ENCODE data around the gene PRM1. TPM values are rescaled to one million over a fixed set of nuclear protein-coding genes. Genes with fewer than 3 reads are reported as not detected.
A peak's percentile ranks its signal among the peaks of the same experiment; 100 is the strongest.

PRM1 gene
- total and polyA plus RNA-seq, 2 of the 8 experiments (the other 6 are each of a cell fraction or from before 2014, with no cell fraction given): 0.54 to 0.82 TPM

DNA sequence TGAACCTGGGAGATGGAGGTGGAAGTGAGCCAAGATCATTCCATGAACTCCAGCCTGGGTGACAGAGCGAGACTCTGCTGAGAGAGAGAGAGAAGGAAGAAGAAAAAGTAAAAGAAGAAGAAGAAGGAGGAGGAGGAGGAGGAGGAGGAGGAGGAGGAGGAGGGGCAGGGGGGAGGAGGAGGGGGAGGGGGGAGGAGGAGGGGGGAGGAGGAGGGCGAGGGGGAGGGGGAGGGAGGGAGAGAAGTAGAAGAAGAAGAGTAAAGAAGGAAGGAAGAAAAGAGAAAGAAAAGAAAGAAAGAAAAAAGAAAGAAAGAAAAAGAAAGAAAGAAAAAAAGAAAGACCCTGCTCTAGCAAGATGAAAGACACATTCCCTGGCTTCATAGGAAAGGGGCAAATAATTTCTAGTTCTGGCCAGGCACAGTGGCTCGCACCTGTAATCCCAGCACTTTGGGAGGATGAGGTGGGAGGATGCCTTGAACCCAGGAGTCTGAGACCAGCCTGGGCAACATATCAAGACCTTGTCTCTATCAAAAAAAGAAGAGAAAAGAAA, 48.8 kb downstream of the PRM1 start:
- TF ChIP-seq CTCF (IDR thresholded peaks at IDR 0.05; ENCODE audit: control extremely low read depth in 1 of 3, insufficient read depth in 1 of 3, low read depth in 1 of 3, low read length in 3 of 3) (no peak), RFX5 (IDR thresholded peaks at IDR 0.05; ENCODE audit: borderline replicate concordance, low read depth, low read length) (no peak), MAX (IDR thresholded peaks at IDR 0.05) (no peak), CHD1 (IDR thresholded peaks at IDR 0.05; ENCODE audit: low read depth, low read length) (no peak), BCL11A (IDR thresholded peaks at IDR 0.05; ENCODE audit: low read depth in 2 of 2, low read length in 2 of 2) (no peak), SIN3A (conservative IDR thresholded peaks at IDR 0.05 in 1 of 2, IDR thresholded peaks at IDR 0.05 in 1 of 2; ENCODE audit: low read depth in 1 of 2, low read length in 2 of 2) (no peak), SIRT6 (IDR thresholded peaks at IDR 0.05; ENCODE audit: low read length) (no peak), YY1 (IDR thresholded peaks at IDR 0.05; ENCODE audit: low read depth, low read length) (no peak)

More for the DNA sequence above, 48.8 kb downstream of the PRM1 start:
- no peaks in the 10 kb centered on the region for H3K79me2 ChIP-seq (ENCODE audit: control insufficient read depth in 1 of 2, insufficient read depth in 2 of 2, low read length in 2 of 2)
- no peak overlapping the region for H3K4me2 ChIP-seq (ENCODE audit: insufficient read depth in 1 of 2, low read depth in 2 of 2, low read length in 2 of 2)
- H3K9me3 ChIP-seq (ENCODE audit: insufficient read depth in 2 of 2, low read depth in 1 of 2, low read length in 1 of 2): no peaks in the 10 kb centered on the region
- no peak overlapping the region for H3K4me3 ChIP-seq (ENCODE audit: extremely low read depth in 1 of 4, insufficient read depth in 2 of 4, low read depth in 3 of 4, low read length in 4 of 4)
- H2AK5ac ChIP-seq (ENCODE audit: low read depth, low read length): no peak overlapping the region
- H2BK15ac ChIP-seq (ENCODE audit: low read length): no peak overlapping the region
- peaks cover 0 to 4% (median 1%) of the 10 kb centered on the region in 4 experiments; a peak in 3 of 7 replicates for H3K4me1 ChIP-seq (replicated peaks in 1 of 4; ENCODE audit: control insufficient read depth in 3 of 4, insufficient read depth in 4 of 4, low read length in 3 of 4)
- H2BK20ac ChIP-seq (ENCODE audit: low read length): 0 out of 2 replicates have a peak overlapping the region, but pooled peaks have one; percentile 72
- 61% methylated on average over 3 of the region's 3 CpGs; no CpG with 5 or more reads in 1 of the 2 experiments for WGBS, 2 experiments (ENCODE audit: extremely low coverage in 1 of 2, insufficient coverage in 1 of 2, insufficient read length in 1 of 2, insufficient replicate concordance in 2 of 2, low coverage in 1 of 2, low lambda C conversion rate in 2 of 2, missing lambda C conversion rate in 1 of 2)
- no peak overlapping the region for H3K27ac ChIP-seq (ENCODE audit: low read depth, low read length)
- H2BK120ac ChIP-seq (replicated peaks; ENCODE audit: low read depth, low read length): no peak overlapping the region
- no peaks in the 10 kb centered on the region for H3K36me3 ChIP-seq (ENCODE audit: control insufficient read depth in 2 of 4, insufficient read depth in 4 of 4, low read length in 3 of 4)
- H3K23me2 ChIP-seq (ENCODE audit: low read depth, low read length): no peaks in the 10 kb centered on the region
- H4K5ac ChIP-seq (ENCODE audit: insufficient read length, low read depth, low read length): no peak overlapping the region
- H3K18ac ChIP-seq (ENCODE audit: extremely low read depth, low read length): no peak overlapping the region
- ChIA-PET POLR2A (ENCODE audit: partially characterized antibody) (interaction anchor here (1.1 kb wide), 1 partner anchor 127 kb away, joined by 3 read pairs; no protein-coding TSS in a partner anchor), CTCF (ENCODE audit: partially characterized antibody) (interaction anchor here (1.4 kb wide), 1 partner anchor 19 kb away, joined by 4 read pairs; no protein-coding TSS in a partner anchor)
- H3K4ac ChIP-seq (replicated peaks; ENCODE audit: insufficient read length, low read depth, low read length): no peak overlapping the region
- DNase-seq (ENCODE audit: low read depth in 1 of 2, low spot score in 2 of 2) (no peak), FAIRE-seq (no peak)
- H3K23ac ChIP-seq (ENCODE audit: insufficient read length): no peak overlapping the region
- H3K56ac ChIP-seq (replicated peaks; ENCODE audit: insufficient read length, low read depth, low read length): no peak overlapping the region
- H4K20me1 ChIP-seq (replicated peaks in 1 of 2; ENCODE audit: control insufficient read depth in 1 of 2, insufficient read depth in 2 of 2, low read length in 2 of 2): no peaks in the 10 kb centered on the region
- H2BK12ac ChIP-seq (ENCODE audit: low read depth, low read length): no peak overlapping the region
- H2AFZ ChIP-seq (ENCODE audit: low read length): no peak overlapping the region
- no peak overlapping the region for H2BK5ac ChIP-seq (ENCODE audit: low read depth, low read length)
- H3K79me1 ChIP-seq (ENCODE audit: low read depth, low read length): no peaks in the 10 kb centered on the region
- H4K8ac ChIP-seq (ENCODE audit: extremely low read depth, insufficient read depth, low read length): no peak overlapping the region
- no peak overlapping the region for H3K14ac ChIP-seq (ENCODE audit: insufficient read length)
- H4K91ac ChIP-seq (replicated peaks; ENCODE audit: insufficient read length, low read length): no peak overlapping the region
- H3K27me3 ChIP-seq (replicated peaks in 1 of 4; ENCODE audit: control insufficient read depth in 3 of 4, extremely low read depth in 1 of 4, insufficient read depth in 3 of 4, low read length in 3 of 4): no peaks in the 10 kb centered on the region
- no peak overlapping the region for H3K9ac ChIP-seq (replicated peaks in 1 of 4; ENCODE audit: extremely low read depth in 1 of 4, low read depth in 3 of 4, low read length in 3 of 4)

Data from H1 (cell line).